K562 (cell line): Measurements from ENCODE around the gene HIPK2. TPM values are rescaled to one million over a fixed set of nuclear protein-coding genes. Genes with fewer than 3 reads are reported as not detected.

Experiments used
- ATAC-seq: fragments of 200-7000 bp; cut with Tn5 transposase; 3 replicates; pipeline ENCODE4 v1.9.1; 2020; ENCODE audit warnings: moderate library complexity
- BruUV-seq: library from RNA; stranded (reverse); fragments of 400-500 nt; replicated peaks from 2 replicates; lab custom pipeline; 2021; lab: Mats Ljungman, UMichigan
- CTCF ChIA-PET: fragments of 300-600 bp; formaldehyde crosslinking; extraction: SDS; loops from one replicate; lab custom pipeline; 2021; ENCODE audit warnings: low intra/inter-chr PET ratio; lab: Yijun Ruan, JAX
- POLR2A ChIA-PET: fragments of 300-600, 350-650 bp; sonication (Branson Sonifier 250); formaldehyde crosslinking; extraction: SDS; loops from one replicate; lab custom pipeline; 2021; ENCODE audit warnings: antibody characterized with exemption, inconsistent platforms; lab: Yijun Ruan, JAX
- DNase-seq, 4 experiments: peaks; one replicate each; pipeline versions ENCODE4 v3.0.0 to v3.0.0-alpha.2; 2011 to 2018; ENCODE audit warnings: low spot score in 3 of 4, mixed read lengths in 3 of 4; ENCODE audit errors: extremely low read depth in 1 of 4
- FAIRE-seq: peaks from 2 replicates; lab custom pipeline; 2011; peaks lifted over from hg19 to GRCh38; lab: Jason Lieb, UNC
- H2AFZ ChIP-seq: 2 replicates; pipeline ENCODE4 v1.6.0; 2011; ENCODE audit warnings: low read depth, low read length, control low read depth, inconsistent platforms
- H3K27ac ChIP-seq: fragments of 200-600 bp; 3 replicates; pipeline ENCODE4 v1.8.0; 2011; ENCODE audit warnings: low read depth, mild to moderate bottlenecking, control low read depth, inconsistent platforms, low read length, moderate library complexity, mixed read lengths; ENCODE audit errors: extremely low read depth
- H3K27me3 ChIP-seq, 2 experiments: fragments of 300-600 bp in 1 of 2; 2 replicates in 1 of 2; 3 replicates in 1 of 2; pipeline versions ENCODE4 v1.6.0 to v1.8.0; 2011; ENCODE audit warnings: inconsistent platforms in 2 of 2, low read length in 2 of 2, mild to moderate bottlenecking in 1 of 2, mixed read lengths in 1 of 2, moderate library complexity in 1 of 2; ENCODE audit not compliant: control insufficient read depth in 2 of 2, insufficient read depth in 2 of 2
- H3K36me3 ChIP-seq: fragments of 300-600 bp; 3 replicates; pipeline ENCODE4 v1.8.0; 2011; ENCODE audit warnings: mild to moderate bottlenecking, low read length, inconsistent platforms; ENCODE audit not compliant: control insufficient read depth, insufficient read depth
- H3K4me1 ChIP-seq, 2 experiments: fragments of 200-600 bp in 1 of 2; replicated peaks in 1 of 2; 2 replicates in 1 of 2; 3 replicates in 1 of 2; pipeline versions ENCODE4 v1.5.1 to v1.8.0; 2011; ENCODE audit warnings: inconsistent platforms in 2 of 2, low read length in 2 of 2, mild to moderate bottlenecking in 1 of 2, mixed read lengths in 1 of 2, moderate library complexity in 1 of 2; ENCODE audit not compliant: control insufficient read depth in 2 of 2, insufficient read depth in 2 of 2
- H3K4me2 ChIP-seq: 2 replicates; pipeline ENCODE4 v1.6.1; 2011; ENCODE audit warnings: low read length, control low read depth, inconsistent platforms, mixed read lengths; ENCODE audit not compliant: insufficient read depth
- H3K4me3 ChIP-seq: fragments of 200-600 bp; sonication (generic), shearing (Covaris generic); 2 replicates; pipeline ENCODE4 v1.5.1; 2016; ENCODE audit warnings: control low read depth, inconsistent platforms
- H3K79me2 ChIP-seq: fragments of 200-600 bp; 3 replicates; pipeline ENCODE4 v1.8.0; 2011; ENCODE audit warnings: low read length, inconsistent platforms; ENCODE audit not compliant: control insufficient read depth, insufficient read depth
- H3K9ac ChIP-seq, 2 experiments: 2 replicates each; pipeline versions ENCODE4 v1.6.0 to v1.6.1; 2011; ENCODE audit warnings: low read depth in 2 of 2, low read length in 2 of 2, control low read depth in 1 of 2, inconsistent platforms in 1 of 2, mild to moderate bottlenecking in 1 of 2, mixed read lengths in 1 of 2; ENCODE audit not compliant: insufficient read depth in 1 of 2
- H3K9me1 ChIP-seq: one replicate; pipeline ENCODE4 v1.6.0; 2011; ENCODE audit warnings: inconsistent platforms, mild to moderate bottlenecking, low read length, moderate library complexity; ENCODE audit not compliant: control insufficient read depth, insufficient read depth
- H3K9me3 ChIP-seq: replicated peaks from 2 replicates; pipeline ENCODE4 v1.5.1; 2011; ENCODE audit warnings: low read depth, low read length, inconsistent platforms; ENCODE audit not compliant: control insufficient read depth, insufficient read depth
- H4K20me1 ChIP-seq: replicated peaks from 2 replicates; pipeline ENCODE4 v1.6.1; 2011; ENCODE audit warnings: low read length, inconsistent platforms, mixed read lengths; ENCODE audit not compliant: control insufficient read depth, insufficient read depth
- CEBPG ChIP-seq, 3 experiments: fragments of 200-800 bp in 1 of 3; sonication (Bioruptor generic) in 1 of 3; sonication (generic) in 1 of 3; formaldehyde crosslinking in 1 of 3; IDR thresholded peaks in 2 of 3; conservative IDR thresholded peaks in 1 of 3; 2 replicates each; pipeline versions ENCODE4 v1.6.1 to v1.8.0; 2016 to 2022; ENCODE audit warnings: missing compliant biosample characterization in 2 of 3, missing genetic modification characterization in 2 of 3, mild to moderate bottlenecking in 1 of 3, missing genetic modification reagents in 1 of 3
- MTA1 ChIP-seq: fragments of 450-650 bp; IDR thresholded peaks from 2 replicates; pipeline ENCODE4 v1.6.1; 2017; ENCODE audit warnings: borderline replicate concordance
- MXI1 ChIP-seq: IDR thresholded peaks from 2 replicates; pipeline ENCODE4 v1.6.1; 2011; ENCODE audit warnings: low read depth, mild to moderate bottlenecking, improper control_type of control experiment, low read length
- PRMT5 ChIP-seq: sonication (generic); formaldehyde crosslinking; IDR thresholded peaks from 2 replicates; pipeline ENCODE4 v1.5.0; 2020; ENCODE audit warnings: missing genetic modification reagents
- WGBS: fragments of 100-300 bp; shearing (Covaris generic); methylation state at CpG from one replicate; pipeline ENCODE4 v1.1.6; 2016; ENCODE audit warnings: low coverage, mixed read lengths; ENCODE audit not compliant: insufficient coverage; ENCODE audit errors: missing lambda C conversion rate; 5-methylcytosine and 5-hydroxymethylcytosine counted together
- in situ Hi-C: fragments of 300-500 bp; cut with MboI; formaldehyde crosslinking; loops from 4 replicates; pipeline ENCODE4 v1.15.0; 2018; ENCODE audit warnings: inconsistent platforms, mixed read lengths
- intact Hi-C: fragments of 100-400 bp; cut with micrococcal nuclease; formaldehyde crosslinking; loops from 2 replicates; pipeline ENCODE4 v1.14.2; 2022
- polyA plus RNA-seq, 8 experiments: library from polyadenylated mRNA; depleted of rRNA in 4 of 8; stranded (reverse) in 5 of 8; unstranded in 3 of 8; fragments of >200 nt; fragmentation: Nextera tagmentation in 2 of 8; fragmentation: Illumina TruSeq in 1 of 8; extraction: Ambion mirVana in 2 of 8; extraction: Trizol in 1 of 8; gene quantifications; 2 replicates each; pipeline versions ENCODE4 v1.2.1 to v1.2.3, GENCODE V29; 2011 to 2014; ENCODE audit warnings: inconsistent platforms in 1 of 8, missing spikeins in 1 of 8
- total RNA-seq, 7 experiments: library from RNA; depleted of rRNA in 6 of 7; stranded (reverse); fragments of >200 nt in 6 of 7; fragmentation: Illumina TruSeq in 2 of 7; extraction: Trizol in 2 of 7; gene quantifications; 2 replicates each; pipeline versions ENCODE4 v1.2.1 to v1.2.3, GENCODE V29; 2011 to 2021; ENCODE audit warnings: low replicate concordance in 1 of 7
- TF ChIP-seq, protein P1 (sequence below): fragments of 200-600 bp; sonication (generic); IDR thresholded peaks from one replicate; pipeline ENCODE4 v1.6.1; 2012; ENCODE audit warnings: mild to moderate bottlenecking, low read depth, low read length, inconsistent platforms
- TF ChIP-seq, protein P2 (sequence below), 2 experiments: fragments of 450-650 bp in 1 of 2; sonication (generic) in 1 of 2; formaldehyde crosslinking; conservative IDR thresholded peaks; 2 replicates each; pipeline versions ENCODE4 v1.4.0 to v1.8.1; 2020 to 2022; ENCODE audit warnings: mild to moderate bottlenecking in 1 of 2, missing genetic modification reagents in 1 of 2

Gene HIPK2
- total and polyA plus RNA-seq, 9 of the 15 experiments (the other 6 are each of a cell fraction or from before 2014, with no cell fraction given), result 0.69 to 19.8 (median 5.1) TPM

DNA sequence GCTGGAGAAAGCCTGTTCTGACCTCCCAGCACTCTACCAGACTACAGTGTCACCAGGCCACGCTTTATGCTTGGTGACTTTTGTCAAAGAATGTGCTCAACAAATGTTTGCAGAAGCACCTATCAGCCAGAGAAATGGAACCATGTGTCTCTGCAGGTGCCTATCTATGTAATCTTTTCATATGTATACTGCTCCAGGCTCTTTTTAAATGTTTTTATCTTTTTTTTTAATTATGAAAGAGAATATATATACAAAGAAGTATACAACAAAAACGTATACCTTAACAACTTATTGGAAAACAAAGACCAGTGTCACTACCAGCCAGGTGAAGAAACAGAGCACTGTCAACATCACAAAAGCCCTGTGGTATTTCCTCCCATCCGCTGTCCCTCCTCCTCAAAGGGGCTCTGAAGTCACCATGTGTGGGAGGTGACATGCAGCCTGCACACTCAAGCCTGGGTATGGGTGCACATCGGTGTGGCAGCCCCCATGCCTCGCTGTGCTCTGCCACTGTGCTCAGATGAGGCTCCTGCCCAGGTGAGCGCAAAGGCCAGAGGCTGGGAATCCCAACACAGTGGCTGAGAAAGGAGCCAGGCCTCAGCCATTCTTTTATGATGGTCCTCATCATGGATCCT, 133.7 kb downstream of the HIPK2 start:
- Histone ChIP-seq H3K27ac (no peak overlapping the region), H3K79me2 (no peaks in the 10 kb centered on the region), H3K4me3 (no peak overlapping the region), H3K4me1 (peaks cover 0 to 2% of the 10 kb centered on the region in 2 experiments; a peak in 2 of 5 replicates), H4K20me1 (peaks cover 7% of the 10 kb centered on the region; the same call in 1 of the 2 replicates), H3K36me3 (no peaks in the 10 kb centered on the region; the same call in 2 of the 3 replicates), H3K9me1 (peaks cover 3% of the 10 kb centered on the region), H3K9me3 (no peaks in the 10 kb centered on the region), H3K9ac (peak overlapping the region in 1 of 2 experiments; percentile 49; a peak in 1 of 4 replicates), H3K27me3 (no peaks in the 10 kb centered on the region; a peak in 1 of 5 replicates), H2AFZ (no peak overlapping the region), H3K4me2 (no peak overlapping the region)
- POLR2A ChIA-PET, result no interaction called here
- FAIRE-seq, result no peak
- intact Hi-C loops, result no loop called here
- no TSS peak for BruUV-seq
- 37% methylated on average over 6 of the region's 6 CpGs for WGBS
- in situ Hi-C loops, result loop anchor here (5.0 to 10.0 kb wide), 2 partner anchors 358 to 681 kb away; no protein-coding TSS in a partner anchor
- DNase-seq, result no peak
- CTCF ChIA-PET, result interaction anchor here (0.6 to 4.5 kb wide), 2 partner anchors 284 to 358 kb away, joined by 3 to 92 read pairs; no protein-coding TSS in a partner anchor
- no peak for ATAC-seq
- TF ChIP-seq, protein P1, sequence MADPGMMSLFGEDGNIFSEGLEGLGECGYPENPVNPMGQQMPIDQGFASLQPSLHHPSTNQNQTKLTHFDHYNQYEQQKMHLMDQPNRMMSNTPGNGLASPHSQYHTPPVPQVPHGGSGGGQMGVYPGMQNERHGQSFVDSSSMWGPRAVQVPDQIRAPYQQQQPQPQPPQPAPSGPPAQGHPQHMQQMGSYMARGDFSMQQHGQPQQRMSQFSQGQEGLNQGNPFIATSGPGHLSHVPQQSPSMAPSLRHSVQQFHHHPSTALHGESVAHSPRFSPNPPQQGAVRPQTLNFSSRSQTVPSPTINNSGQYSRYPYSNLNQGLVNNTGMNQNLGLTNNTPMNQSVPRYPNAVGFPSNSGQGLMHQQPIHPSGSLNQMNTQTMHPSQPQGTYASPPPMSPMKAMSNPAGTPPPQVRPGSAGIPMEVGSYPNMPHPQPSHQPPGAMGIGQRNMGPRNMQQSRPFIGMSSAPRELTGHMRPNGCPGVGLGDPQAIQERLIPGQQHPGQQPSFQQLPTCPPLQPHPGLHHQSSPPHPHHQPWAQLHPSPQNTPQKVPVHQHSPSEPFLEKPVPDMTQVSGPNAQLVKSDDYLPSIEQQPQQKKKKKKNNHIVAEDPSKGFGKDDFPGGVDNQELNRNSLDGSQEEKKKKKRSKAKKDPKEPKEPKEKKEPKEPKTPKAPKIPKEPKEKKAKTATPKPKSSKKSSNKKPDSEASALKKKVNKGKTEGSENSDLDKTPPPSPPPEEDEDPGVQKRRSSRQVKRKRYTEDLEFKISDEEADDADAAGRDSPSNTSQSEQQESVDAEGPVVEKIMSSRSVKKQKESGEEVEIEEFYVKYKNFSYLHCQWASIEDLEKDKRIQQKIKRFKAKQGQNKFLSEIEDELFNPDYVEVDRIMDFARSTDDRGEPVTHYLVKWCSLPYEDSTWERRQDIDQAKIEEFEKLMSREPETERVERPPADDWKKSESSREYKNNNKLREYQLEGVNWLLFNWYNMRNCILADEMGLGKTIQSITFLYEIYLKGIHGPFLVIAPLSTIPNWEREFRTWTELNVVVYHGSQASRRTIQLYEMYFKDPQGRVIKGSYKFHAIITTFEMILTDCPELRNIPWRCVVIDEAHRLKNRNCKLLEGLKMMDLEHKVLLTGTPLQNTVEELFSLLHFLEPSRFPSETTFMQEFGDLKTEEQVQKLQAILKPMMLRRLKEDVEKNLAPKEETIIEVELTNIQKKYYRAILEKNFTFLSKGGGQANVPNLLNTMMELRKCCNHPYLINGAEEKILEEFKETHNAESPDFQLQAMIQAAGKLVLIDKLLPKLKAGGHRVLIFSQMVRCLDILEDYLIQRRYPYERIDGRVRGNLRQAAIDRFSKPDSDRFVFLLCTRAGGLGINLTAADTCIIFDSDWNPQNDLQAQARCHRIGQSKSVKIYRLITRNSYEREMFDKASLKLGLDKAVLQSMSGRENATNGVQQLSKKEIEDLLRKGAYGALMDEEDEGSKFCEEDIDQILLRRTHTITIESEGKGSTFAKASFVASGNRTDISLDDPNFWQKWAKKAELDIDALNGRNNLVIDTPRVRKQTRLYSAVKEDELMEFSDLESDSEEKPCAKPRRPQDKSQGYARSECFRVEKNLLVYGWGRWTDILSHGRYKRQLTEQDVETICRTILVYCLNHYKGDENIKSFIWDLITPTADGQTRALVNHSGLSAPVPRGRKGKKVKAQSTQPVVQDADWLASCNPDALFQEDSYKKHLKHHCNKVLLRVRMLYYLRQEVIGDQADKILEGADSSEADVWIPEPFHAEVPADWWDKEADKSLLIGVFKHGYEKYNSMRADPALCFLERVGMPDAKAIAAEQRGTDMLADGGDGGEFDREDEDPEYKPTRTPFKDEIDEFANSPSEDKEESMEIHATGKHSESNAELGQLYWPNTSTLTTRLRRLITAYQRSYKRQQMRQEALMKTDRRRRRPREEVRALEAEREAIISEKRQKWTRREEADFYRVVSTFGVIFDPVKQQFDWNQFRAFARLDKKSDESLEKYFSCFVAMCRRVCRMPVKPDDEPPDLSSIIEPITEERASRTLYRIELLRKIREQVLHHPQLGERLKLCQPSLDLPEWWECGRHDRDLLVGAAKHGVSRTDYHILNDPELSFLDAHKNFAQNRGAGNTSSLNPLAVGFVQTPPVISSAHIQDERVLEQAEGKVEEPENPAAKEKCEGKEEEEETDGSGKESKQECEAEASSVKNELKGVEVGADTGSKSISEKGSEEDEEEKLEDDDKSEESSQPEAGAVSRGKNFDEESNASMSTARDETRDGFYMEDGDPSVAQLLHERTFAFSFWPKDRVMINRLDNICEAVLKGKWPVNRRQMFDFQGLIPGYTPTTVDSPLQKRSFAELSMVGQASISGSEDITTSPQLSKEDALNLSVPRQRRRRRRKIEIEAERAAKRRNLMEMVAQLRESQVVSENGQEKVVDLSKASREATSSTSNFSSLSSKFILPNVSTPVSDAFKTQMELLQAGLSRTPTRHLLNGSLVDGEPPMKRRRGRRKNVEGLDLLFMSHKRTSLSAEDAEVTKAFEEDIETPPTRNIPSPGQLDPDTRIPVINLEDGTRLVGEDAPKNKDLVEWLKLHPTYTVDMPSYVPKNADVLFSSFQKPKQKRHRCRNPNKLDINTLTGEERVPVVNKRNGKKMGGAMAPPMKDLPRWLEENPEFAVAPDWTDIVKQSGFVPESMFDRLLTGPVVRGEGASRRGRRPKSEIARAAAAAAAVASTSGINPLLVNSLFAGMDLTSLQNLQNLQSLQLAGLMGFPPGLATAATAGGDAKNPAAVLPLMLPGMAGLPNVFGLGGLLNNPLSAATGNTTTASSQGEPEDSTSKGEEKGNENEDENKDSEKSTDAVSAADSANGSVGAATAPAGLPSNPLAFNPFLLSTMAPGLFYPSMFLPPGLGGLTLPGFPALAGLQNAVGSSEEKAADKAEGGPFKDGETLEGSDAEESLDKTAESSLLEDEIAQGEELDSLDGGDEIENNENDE, result peak; percentile 56
- no peak for TF ChIP-seq MXI1
- no peak for TF ChIP-seq PRMT5 (CRISPR knock-in tag)
- no peak for TF ChIP-seq MTA1
- TF ChIP-seq, protein P2, sequence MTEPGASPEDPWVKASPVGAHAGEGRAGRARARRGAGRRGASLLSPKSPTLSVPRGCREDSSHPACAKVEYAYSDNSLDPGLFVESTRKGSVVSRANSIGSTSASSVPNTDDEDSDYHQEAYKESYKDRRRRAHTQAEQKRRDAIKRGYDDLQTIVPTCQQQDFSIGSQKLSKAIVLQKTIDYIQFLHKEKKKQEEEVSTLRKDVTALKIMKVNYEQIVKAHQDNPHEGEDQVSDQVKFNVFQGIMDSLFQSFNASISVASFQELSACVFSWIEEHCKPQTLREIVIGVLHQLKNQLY (CRISPR knock-in tag; conservative IDR thresholded peaks at IDR 0.05), result no peak
- TF ChIP-seq CEBPG (CRISPR knock-in tag; IDR thresholded peaks at IDR 0.05), result no peak
- no peak for TF ChIP-seq CEBPG (tag; conservative IDR thresholded peaks at IDR 0.05 in 1 of 2, IDR thresholded peaks at IDR 0.05 in 1 of 2)
